Cerebellar cortex (tissue), 1 donor: Measurements from ENCODE around the gene KLHL22.
"Not testable (repeated sequence)": the region's sequence is repeated elsewhere in the genome, so short reads cannot be mapped to it uniquely, and the experiment has no call there.

ENCODE experiments used
- DNase-seq: peaks from one replicate; pipeline ENCODE4 v3.0.0-alpha.2; 2015; ENCODE audit warnings: low spot score

The KLHL22 gene

GRCh38 chr22:20469110-20469868, 26.3 kb downstream of the KLHL22 start:
- peak; percentile 9 for DNase-seq

DNA sequence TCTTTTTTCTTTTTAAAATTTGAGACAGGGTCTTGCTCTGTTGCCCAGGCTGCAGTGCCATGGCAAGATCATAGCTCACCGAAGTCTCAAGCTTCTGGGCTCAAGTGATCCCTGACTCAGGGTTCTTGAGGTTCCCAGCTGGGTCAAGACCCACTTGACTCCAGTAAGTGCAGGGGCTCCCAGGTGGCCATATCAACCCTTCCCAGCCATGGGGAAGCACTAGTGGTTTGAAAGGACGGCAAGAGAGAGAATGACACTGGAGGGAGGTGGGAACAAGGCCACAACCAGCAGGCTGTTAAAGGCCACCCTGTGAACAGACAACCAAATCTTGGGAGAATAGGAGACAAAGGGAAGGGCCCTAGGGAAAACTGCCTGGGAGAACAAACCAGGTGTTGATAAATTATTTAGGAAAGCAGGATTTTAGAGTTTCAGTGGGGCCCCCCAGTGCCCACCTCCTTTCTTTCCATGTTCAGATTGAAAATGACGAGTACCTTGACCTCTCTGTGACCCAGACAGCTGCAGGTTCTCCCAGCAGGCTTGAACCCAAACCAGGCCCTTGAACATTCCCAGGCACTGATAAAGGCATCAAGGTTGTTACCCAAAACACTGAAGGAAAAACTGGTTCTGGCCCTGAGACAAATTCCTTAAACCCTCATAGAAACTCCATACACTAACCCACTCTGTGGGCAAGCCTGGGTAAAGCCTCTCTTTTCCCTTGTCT, 28.8 kb downstream of the KLHL22 start:
- no peak for DNase-seq

DNA sequence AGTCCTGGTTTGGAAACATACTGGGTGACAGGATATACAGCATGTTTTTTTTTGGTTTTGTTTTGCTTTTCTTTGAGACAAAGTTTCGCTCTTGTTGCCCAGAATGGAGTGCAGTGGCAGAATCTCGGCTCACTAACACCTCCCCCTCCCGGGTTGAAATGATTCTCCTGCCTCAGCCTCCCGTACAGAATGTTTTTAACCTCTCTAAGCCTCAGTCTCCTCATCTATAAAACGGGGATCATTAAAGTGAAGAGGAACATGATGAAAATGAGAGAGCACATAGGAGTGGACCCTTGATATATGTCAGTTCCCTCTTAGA, 29.9 kb downstream of the KLHL22 start:
- no peak for DNase-seq

- DNase-seq, result no peak
Observed at GRCh38 chr22:20464912-20465758, 30.5 kb downstream of the KLHL22 start.

DNA sequence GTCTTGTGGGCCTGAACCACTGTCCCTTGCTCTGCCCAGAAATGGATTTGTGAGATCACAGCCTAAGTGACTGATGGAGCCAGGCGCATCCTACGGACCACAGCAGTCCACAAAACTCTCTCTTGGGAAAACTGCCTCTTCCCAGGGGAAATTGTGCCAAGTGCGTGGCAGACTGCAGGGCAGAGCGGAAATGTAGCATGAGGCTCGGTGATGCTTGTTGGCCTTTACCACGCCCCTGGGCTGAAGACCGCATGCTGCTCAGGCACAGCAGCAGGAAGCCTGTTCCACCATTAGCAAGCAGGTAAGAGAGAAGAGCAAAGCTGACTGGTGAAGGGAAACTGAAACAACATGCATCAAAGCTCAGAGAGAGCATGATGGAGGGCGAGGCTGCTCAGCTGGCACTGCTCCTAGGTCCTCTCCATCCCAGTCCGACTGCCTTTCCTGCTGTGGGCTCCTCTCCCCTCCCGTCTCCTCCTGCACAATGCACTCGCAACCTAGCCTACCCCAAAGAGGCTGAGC, 31.4 kb downstream of the KLHL22 start:
- DNase-seq, result no peak

DNA sequence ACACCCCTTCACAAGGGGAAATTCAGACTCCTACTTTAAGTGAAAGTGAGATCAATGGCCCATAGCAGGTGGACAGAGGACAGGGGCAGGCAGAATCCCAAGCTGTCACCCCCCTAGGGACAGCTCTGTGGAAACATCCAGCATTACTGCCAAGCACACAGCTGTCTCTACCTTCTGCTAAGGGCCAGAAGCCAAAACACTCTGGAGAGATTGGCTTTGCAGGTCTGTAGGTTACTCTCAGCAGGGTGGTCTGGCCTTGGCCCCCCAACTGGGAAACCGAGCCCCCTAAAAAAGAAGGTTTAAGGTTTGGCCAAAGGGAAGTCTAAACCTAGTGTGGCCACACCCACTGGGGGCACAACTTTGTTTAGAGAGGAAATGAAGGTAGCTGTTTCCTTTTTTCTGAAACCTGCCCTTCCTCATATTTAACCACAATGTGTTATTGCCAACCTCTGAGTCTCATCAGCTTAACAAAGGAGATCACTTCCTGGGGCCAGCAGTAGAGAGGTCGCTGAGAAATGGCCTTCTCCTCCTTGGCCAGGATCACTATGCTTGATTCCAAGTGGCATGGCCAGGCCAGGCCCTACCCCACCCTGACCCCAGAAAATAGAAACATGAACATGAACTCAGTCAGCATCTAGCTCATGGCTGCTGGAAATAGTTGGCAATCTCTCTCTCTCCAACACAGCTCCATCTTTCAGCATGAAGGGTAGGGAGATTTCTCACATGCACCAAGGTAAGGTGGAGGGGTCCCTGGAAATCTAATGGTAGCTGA, 32.1 kb downstream of the KLHL22 start:
- DNase-seq, result no peak

GRCh38 chr22:20459862-20460261, 35.7 kb downstream of the KLHL22 start:
- no peak for DNase-seq

GRCh38 chr22:20459152-20459542, 36.4 kb downstream of the KLHL22 start:
- no peak for DNase-seq

- DNase-seq, result no peak
Observed at GRCh38 chr22:20458530-20459151, 37.0 kb downstream of the KLHL22 start.

- DNase-seq, result no peak
Observed at GRCh38 chr22:20457506-20458240, 37.9 kb downstream of the KLHL22 start.

GRCh38 chr22:20456722-20457076, 38.9 kb downstream of the KLHL22 start:
- no peak for DNase-seq

GRCh38 chr22:20456064-20456721, 39.4 kb downstream of the KLHL22 start:
- DNase-seq, result peak; percentile 75

DNA sequence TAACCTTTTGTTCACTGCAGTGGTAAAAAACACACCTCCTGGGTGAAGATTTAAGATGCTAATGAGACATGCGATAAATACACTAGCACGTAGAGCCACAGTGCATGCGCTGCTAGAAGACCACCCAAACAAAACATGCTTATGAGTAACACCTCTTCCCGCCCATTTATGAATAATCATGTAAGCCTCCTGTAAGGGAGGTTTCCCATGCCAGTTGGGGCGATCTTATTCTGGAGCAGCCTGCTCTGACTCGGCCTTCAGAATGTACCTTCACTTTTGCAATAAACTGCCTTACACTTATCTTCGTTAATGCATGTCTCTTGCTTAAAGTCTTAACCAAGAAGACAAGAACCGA, 39.9 kb downstream of the KLHL22 start:
- no peak for DNase-seq

- DNase-seq, result no peak
Observed at GRCh38 chr22:20453222-20453621, 42.4 kb downstream of the KLHL22 start.

GRCh38 chr22:20451920-20452319, 43.7 kb downstream of the KLHL22 start:
- no peak for DNase-seq

- not testable (repeated sequence) for DNase-seq
Observed at GRCh38 chr22:20451129-20451778, 44.3 kb downstream of the KLHL22 start.

DNA sequence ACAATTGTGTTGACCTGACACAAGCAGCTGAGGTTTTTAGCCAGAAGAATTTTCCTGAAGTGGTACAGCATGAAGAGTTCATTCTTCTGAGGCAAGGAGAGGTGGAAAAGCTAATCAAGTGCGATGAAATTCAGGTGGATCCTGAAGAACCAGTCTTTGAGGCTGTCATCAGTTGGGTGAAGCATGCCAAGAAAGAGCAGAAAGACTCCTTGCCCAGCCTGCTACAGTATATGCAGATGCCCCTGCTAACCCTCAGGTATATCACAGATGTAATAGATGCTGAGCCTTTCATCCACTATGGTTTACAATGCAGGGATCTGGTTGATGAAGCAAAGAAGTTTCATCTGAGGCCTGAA, 45.1 kb downstream of the KLHL22 start:
- no peak for DNase-seq

DNA sequence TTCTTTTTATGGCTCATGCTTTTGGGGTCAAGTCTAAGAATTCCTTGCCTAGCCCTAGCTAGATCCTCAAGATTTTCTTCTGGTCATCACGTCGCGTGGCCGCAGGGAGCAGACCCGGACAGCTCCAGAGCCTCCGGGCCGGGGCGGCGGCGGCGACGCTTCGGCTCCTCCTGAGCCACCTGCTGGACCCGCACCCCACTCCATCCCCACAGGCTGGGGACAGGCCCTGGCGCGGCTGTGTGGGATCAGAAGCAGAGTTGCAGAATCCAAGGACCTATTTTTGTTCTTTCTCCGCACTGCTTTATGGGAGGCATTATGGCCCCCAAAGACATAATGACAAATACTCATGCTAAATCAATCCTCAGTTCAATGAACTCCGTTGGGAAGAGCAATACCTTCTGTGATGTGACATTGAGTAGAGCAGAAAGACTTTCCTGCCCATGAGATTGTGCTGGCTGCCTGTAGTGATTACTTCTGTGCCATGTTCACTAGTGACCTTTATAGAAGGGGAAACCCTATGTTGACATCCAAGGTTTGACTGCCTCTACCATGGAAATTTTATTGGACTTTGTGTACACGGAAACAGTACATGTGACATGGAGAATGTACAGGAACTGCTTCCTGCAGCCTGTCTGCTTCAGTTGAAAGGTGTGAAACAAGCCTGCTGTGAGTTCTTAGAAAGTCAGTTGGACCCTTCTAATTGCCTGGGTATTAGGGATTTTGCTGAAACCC, 45.6 kb downstream of the KLHL22 start:
- no peak for DNase-seq

DNA sequence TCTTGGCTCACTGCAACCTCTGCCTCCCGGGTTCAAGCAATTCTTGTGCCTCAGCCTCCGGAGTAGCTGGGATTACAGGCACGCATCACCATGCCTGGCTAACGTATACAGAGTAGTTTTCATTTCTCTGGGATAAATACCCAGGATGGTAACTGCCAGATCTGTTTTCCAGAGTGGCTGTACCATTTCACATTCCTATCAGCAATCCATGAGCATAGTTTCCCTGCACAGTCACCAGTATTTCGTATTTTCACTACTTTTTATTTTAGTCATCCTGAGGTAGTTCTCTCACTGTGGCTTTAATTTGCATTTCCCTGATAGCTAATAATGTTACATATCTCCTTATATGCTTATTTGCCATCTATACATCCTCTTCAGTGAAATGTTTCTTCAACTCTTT, 47.0 kb downstream of the KLHL22 start:
- DNase-seq, result no peak
